RWPE1 (cell line): ENCODE data around the gene MPV17L2.

Experiments used
- CTCF ChIA-PET: fragments of 350-600 bp; sonication (Branson Sonifier 250); formaldehyde crosslinking; extraction: SDS; loops from one replicate; lab custom pipeline; 2021; lab: Yijun Ruan, JAX
- POLR2A ChIA-PET: fragments of 400-600 bp; formaldehyde crosslinking; extraction: SDS; loops from one replicate; lab custom pipeline; 2020; ENCODE audit warnings: antibody characterized with exemption; ENCODE audit not compliant: low non-redundant PET; lab: Yijun Ruan, JAX
- DNase-seq: peaks from one replicate; pipeline ENCODE4 v3.0.0; 2012; ENCODE audit warnings: low spot score
- H3K27ac ChIP-seq: fragments of 450-650 bp; 2 replicates; pipeline ENCODE4 v1.5.1; 2017
- TF ChIP-seq, protein P1 (sequence below): fragments of 450-650 bp; conservative IDR thresholded peaks from 2 replicates; pipeline ENCODE4 v1.5.1; 2017; ENCODE audit warnings: low read depth, mild to moderate bottlenecking

Gene MPV17L2

DNA sequence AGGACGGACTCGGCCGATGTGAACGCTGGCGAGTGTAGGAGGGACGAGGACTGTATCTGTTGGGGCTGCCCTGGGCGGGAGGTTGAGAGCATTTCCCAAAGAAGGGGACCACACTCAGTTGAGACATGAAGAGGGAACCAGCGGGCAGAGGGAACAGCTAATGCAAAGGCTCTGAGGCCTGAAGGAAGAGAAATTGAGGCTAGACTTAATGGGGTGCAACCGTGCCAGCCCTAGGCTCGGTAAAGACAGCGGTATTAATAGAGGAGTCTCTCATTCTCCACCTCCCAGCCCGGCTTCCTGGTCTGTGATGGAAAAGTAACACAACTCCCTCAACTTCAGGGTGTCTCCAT, 1.1 kb downstream of the MPV17L2 start:
- POLR2A ChIA-PET = no interaction called here
- no peak for DNase-seq
- TF ChIP-seq, protein P1, sequence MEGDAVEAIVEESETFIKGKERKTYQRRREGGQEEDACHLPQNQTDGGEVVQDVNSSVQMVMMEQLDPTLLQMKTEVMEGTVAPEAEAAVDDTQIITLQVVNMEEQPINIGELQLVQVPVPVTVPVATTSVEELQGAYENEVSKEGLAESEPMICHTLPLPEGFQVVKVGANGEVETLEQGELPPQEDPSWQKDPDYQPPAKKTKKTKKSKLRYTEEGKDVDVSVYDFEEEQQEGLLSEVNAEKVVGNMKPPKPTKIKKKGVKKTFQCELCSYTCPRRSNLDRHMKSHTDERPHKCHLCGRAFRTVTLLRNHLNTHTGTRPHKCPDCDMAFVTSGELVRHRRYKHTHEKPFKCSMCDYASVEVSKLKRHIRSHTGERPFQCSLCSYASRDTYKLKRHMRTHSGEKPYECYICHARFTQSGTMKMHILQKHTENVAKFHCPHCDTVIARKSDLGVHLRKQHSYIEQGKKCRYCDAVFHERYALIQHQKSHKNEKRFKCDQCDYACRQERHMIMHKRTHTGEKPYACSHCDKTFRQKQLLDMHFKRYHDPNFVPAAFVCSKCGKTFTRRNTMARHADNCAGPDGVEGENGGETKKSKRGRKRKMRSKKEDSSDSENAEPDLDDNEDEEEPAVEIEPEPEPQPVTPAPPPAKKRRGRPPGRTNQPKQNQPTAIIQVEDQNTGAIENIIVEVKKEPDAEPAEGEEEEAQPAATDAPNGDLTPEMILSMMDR = no peak
- CTCF ChIA-PET = interaction anchor here (1.5 kb wide), 1 partner anchor 58 kb away, joined by 8 read pairs; no protein-coding TSS in a partner anchor
- H3K27ac ChIP-seq = peak overlapping the region; percentile 98

DNA sequence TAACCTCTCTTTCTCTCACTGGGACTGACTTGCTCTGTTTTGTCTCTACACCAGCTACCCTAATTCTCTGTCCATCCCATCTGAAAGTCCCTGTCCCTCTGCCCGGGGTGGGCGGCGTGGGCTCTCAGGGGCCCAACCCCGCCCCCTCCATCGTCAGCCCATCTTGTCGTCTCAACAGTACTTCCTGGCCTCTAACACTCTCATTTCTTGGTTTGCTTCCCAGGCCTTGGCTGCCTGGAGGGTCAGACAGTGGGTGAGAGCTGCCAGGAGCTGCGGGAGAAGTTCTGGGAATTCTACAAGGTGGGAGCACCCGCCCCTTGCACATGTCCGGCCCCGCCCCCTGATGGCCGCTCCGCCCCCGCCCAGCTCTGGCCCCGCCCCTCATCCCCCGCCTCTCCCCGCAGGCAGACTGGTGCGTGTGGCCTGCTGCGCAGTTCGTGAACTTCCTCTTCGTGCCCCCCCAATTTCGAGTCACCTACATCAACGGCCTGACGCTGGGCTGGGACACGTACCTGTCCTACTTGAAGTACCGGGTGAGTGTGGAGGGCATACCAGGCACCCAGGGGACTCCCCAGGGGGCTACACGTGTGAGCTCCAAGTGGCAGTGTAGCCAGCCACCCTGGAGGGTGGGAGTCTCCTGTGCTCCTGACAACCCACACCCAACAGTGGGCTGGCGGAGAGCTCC, 1.7 kb downstream of the MPV17L2 start:
- peak overlapping the region; percentile 98 for H3K27ac ChIP-seq
- peak; percentile 63 for DNase-seq
- CTCF ChIA-PET = interaction anchor here (0.6 to 1.5 kb wide), 2 partner anchors 57 to 81 kb away, joined by 4 to 8 read pairs; no protein-coding TSS in a partner anchor
- POLR2A ChIA-PET = no interaction called here
- TF ChIP-seq, protein P1 = no peak

DNA sequence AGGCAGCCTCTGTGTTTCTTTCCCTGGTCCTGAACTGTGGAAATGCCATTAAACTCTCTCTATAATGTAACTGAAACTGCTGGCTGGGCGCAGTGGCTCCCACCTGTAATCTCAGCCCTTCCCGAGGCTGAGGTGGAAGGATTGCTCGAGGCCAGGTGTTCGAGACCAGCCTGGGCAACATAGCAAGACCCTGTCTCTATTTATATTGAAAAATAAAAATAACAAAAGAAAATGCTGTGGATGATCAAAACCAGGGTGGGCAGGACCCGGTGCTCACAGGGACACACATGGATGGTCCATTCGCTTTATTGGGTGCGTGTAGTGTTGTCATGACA, 3.5 kb downstream of the MPV17L2 start:
- TF ChIP-seq, protein P1 = no peak
- POLR2A ChIA-PET = no interaction called here
- no peak for DNase-seq
- peak overlapping the region; percentile 98 for H3K27ac ChIP-seq
- CTCF ChIA-PET = interaction anchor here (1.1 to 2.2 kb wide), 2 partner anchors 55 to 78 kb away, joined by 3 to 5 read pairs; no protein-coding TSS in a partner anchor

DNA sequence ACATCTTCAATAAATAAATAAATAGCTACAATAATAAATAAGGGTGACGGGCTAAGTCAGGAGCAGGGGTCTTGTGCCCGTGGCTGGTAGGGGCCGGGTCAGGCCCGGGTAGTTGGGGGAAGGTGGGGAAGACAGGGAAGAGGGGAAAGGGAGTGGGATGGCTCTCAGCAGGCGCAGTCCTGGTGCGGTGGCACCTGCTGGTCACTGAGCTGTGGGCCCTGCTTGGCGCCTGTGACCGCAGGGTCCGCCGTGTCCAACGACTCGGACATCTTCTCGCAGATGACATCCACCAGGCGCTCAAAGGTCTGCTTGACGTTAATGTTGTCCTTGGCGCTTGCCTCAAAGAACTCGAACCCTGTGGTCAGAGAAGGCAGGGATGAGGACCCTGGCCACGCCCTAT, 4.3 kb downstream of the MPV17L2 start:
- CTCF ChIA-PET = interaction anchor here (2.2 kb wide), 1 partner anchor 54 kb away, joined by 5 read pairs; no protein-coding TSS in a partner anchor
- TF ChIP-seq, protein P1 = no peak
- POLR2A ChIA-PET = no interaction called here
- DNase-seq = no peak
- H3K27ac ChIP-seq = peak overlapping the region; percentile 98

DNA sequence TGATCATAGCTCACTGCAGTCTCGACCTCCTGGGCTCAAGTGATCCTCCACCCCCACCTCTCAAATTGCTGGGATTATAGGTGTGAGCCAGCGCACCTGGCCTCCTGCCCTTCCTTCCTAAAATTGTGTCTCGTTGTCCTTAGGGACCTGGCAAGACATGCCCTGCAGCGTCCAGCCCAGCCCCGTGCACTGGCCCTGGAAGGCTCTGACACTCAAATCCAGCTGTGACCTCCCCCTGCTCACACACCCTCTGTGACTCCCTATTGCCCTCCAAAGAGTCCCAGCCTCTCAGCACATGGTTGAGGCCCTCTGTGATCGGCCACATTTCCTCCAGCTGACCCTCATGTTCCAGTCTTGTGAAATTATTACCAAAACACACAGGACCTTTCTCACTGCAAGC, 4.9 kb downstream of the MPV17L2 start:
- ChIA-PET CTCF (interaction anchor here (0.5 to 2.2 kb wide), 2 partner anchors 35 to 54 kb away, joined by 3 to 5 read pairs; no protein-coding TSS in a partner anchor), POLR2A (interaction anchor here (0.6 kb wide), 1 partner anchor 33 kb away, joined by 3 read pairs; no protein-coding TSS in a partner anchor)
- H3K27ac ChIP-seq = peak overlapping the region; percentile 98
- TF ChIP-seq, protein P1 = no peak
- DNase-seq = no peak

DNA sequence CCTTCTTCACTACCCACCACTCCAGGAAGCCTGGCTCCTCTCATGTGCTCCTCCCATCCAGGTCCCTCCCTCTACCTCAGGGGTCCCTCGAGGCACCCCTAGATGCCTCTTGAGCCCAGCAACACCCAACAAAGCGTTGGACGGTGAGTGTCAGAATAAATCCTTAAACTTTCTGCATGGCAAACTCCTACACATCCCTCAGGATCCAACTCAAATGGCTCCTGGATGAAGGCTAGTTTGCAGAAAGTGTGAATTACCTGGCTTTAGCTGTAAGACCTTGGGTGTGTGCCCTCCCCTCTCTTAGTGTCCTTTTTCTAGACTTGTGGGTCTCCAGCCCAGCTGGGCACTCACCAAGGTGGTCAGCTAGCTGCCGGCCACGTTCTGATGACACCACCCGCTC, 5.4 kb downstream of the MPV17L2 start:
- ChIA-PET CTCF (interaction anchor here (0.5 to 2.2 kb wide), 2 partner anchors 35 to 53 kb away, joined by 3 to 5 read pairs; no protein-coding TSS in a partner anchor), POLR2A (interaction anchor here (0.6 kb wide), 1 partner anchor 33 kb away, joined by 3 read pairs; no protein-coding TSS in a partner anchor)
- H3K27ac ChIP-seq = peak overlapping the region; percentile 98
- TF ChIP-seq, protein P1 = no peak
- DNase-seq = no peak
